Cortex of kidney (tissue), 1 donor: ENCODE results near the gene BAZ2A.
"Not testable (repeated sequence)": the region's sequence is repeated elsewhere in the genome, so short reads cannot be mapped to it uniquely, and the experiment has no call there.

Experiments used
- DNase-seq: peaks from one replicate; lab custom pipeline; 2025; lab: John Stamatoyannopoulos, UW

BAZ2A gene

GRCh38 chr12:56593909-56594621, 36.1 kb downstream of the BAZ2A start:
- DNase-seq: no peak

- no peak for DNase-seq
Measured at GRCh38 chr12:56591961-56592360, 38.2 kb downstream of the BAZ2A start.

DNA sequence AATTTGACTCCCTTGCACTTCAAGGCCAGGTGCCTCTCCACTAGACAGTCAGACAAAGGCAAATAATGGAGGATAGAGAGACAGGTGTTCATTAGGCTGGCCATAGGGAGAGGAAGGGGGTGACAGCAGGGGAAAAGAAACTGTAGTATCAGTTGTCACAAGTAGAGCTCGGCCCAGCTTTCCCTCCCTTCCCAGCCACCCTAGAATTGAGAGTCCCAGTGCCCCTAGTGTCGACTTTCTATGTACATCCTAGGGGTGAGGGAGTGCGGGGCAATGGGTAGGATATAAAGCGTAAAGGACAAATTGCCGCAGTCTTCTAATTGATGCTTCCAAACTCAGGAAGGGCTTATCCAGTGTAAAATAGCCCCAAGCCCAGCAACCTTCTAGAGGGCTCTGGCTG, 39.0 kb downstream of the BAZ2A start:
- no peak for DNase-seq

- no peak for DNase-seq
Measured at GRCh38 chr12:56590237-56590830, 39.8 kb downstream of the BAZ2A start.

- no peak for DNase-seq
Measured at GRCh38 chr12:56589783-56590182, 40.3 kb downstream of the BAZ2A start.

GRCh38 chr12:56585098-56585497, 45.0 kb downstream of the BAZ2A start:
- no peak for DNase-seq

DNA sequence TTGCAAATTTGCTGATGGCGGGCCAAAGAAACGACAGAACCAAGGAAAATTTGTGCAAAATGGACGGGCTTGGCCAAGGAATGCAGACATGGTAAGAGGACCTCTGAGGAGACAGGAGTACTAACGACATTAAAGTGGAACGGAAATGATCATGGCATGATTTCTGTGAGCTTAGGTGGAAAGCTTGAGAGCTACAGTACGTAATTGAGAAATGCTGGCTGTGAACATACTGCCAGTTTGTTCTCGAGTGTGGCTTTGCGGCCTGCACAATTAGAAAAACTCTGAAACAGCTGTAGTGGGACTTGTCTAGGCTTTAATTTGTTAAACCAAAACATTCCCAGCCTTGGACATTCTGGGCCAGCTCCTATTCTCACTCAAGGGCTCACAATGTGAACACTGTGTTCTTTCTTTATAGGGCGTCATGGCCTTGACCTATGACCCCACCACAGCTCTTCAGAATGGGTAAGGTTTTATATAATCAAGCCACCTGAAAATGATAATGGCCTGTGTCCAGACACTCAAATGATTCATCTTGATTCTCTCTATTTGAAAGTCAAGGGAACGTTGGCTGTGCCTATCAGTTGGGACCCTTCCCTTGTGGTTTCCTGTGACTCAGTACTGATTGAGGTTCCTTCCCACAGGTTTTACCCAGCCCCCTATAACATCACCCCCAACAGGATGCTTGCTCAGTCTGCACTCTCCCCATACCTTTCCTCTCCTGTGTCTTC, 48.5 kb downstream of the BAZ2A start:
- DNase-seq: no peak

GRCh38 chr12:56578983-56579546, 51.1 kb downstream of the BAZ2A start:
- DNase-seq: no peak

GRCh38 chr12:56577248-56577647, 52.9 kb downstream of the BAZ2A start:
- not testable (repeated sequence) for DNase-seq

- no peak for DNase-seq
Measured at GRCh38 chr12:56574210-56574609, 55.9 kb downstream of the BAZ2A start.

DNA sequence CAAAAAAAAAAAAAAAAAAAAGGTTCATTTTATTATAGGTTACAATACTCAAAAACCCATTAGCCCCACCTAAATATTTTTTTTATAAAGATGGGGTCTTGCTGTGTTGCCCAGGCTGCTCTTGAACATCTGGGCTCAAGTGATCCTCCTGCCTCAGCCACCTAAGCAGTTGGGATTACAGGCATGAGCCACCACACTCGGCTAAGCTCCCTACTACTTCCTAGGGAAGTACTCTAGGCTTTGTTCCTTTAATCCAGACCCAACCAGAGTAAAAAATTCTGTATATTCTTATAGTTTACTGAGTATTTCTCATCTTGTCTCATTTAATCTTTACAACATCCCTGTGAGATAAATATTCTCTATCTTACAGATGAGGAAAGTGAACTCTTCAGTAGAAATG, 57.8 kb downstream of the BAZ2A start:
- no peak for DNase-seq

- no peak for DNase-seq
Measured at GRCh38 chr12:56571121-56571520, 59.0 kb downstream of the BAZ2A start.

GRCh38 chr12:56568146-56568545, 62.0 kb downstream of the BAZ2A start:
- DNase-seq: no peak

DNA sequence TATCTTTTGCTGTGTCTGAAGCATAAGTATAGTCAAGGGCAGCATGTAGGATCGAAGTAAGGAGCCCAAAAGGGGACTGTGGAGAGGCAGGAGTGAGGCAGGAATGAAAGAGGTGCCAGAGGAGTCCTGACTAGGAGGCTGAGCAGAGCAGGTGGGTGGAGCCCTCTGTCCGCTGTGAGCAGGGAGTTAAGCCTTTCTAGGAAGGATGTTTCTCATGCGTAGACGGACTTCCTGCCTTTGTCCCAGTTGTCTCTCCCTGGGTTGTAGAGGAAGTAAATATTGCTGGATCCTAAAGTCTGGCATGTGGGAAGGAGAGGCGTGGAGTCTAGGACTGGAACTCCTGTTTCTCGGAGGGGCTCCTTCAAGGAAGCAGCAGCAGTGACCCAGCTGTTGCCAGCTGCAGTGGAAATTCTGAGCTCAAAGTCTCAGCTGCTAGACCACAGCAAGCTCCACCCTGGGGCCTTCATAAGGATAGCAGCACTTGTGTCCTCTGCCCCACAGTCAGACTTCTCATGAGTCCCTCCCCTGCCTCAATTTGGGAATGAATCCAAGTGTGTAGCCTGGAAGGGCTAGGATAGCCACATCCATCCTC, 64.5 kb downstream of the BAZ2A start:
- no peak for DNase-seq

GRCh38 chr12:56551070-56551469, 79.1 kb downstream of the BAZ2A start:
- no peak for DNase-seq

- no peak for DNase-seq
Measured at GRCh38 chr12:56546680-56547079, 83.4 kb downstream of the BAZ2A start.
